Stomach (tissue), 9 donors: ENCODE data around the gene DDX31. TPM values are rescaled to one million over a fixed set of nuclear protein-coding genes. Genes with fewer than 3 reads are reported as not detected.
"Not testable (repeated sequence)": the region's sequence is repeated elsewhere in the genome, so short reads cannot be mapped to it uniquely, and the experiment has no call there.

Experiments used
- DNase-seq, 2 donors: peaks; one replicate each; pipeline versions ENCODE4 v3.0.0 to v3.0.0-alpha.2; 2013 to 2019
- H3K27ac ChIP-seq, 5 donors: fragments of 200-600 bp in 4 of 5; sonication (generic) in 4 of 5; one replicate each; pipeline ENCODE4 v1.5.1; 2013 to 2019; ENCODE audit warnings: mild to moderate bottlenecking in 1 of 5, moderate library complexity in 1 of 5
- H3K27me3 ChIP-seq, 3 donors: fragments of 200-600 bp; sonication (generic); one replicate each; pipeline ENCODE4 v1.5.1; 2017 to 2019; ENCODE audit warnings: mixed run types in 1 of 3
- H3K36me3 ChIP-seq, 4 donors: fragments of 200-600 bp; sonication (generic); 1 replicate in 3 of 4; 2 replicates in 1 of 4; pipeline ENCODE4 v1.5.1; 2016 to 2019
- H3K4me1 ChIP-seq, 4 donors: fragments of 200-600 bp; sonication (generic); one replicate each; pipeline ENCODE4 v1.5.1; 2016 to 2019
- H3K4me3 ChIP-seq, 4 donors: fragments of 200-600 bp; sonication (generic) in 3 of 4; one replicate each; pipeline ENCODE4 v1.5.1; 2016 to 2019; ENCODE audit warnings: mild to moderate bottlenecking in 1 of 4
- H3K9me3 ChIP-seq, 4 donors: fragments of 200-600 bp; sonication (generic); one replicate each; pipeline ENCODE4 v1.5.1; 2016 to 2019
- CTCF ChIP-seq, 7 experiments: fragments of 450-650 bp in 4 of 7; fragments of 200-600 bp in 3 of 7; sonication (generic) in 3 of 7; IDR thresholded peaks; one replicate each; pipeline ENCODE4 v1.5.1; 2016 to 2019; ENCODE audit warnings: antibody characterized with exemption in 7 of 7, control low read depth in 2 of 7, mild to moderate bottlenecking in 1 of 7
- EP300 ChIP-seq: sonication (generic); formaldehyde crosslinking; IDR thresholded peaks from one replicate; pipeline ENCODE4 v1.6.1; 2017; ENCODE audit warnings: antibody characterized with exemption
- POLR2A ChIP-seq, 4 donors: fragments of 450-650 bp; IDR thresholded peaks; one replicate each; pipeline ENCODE4 v1.6.1; 2016; ENCODE audit warnings: antibody characterized with exemption in 4 of 4, control low read depth in 2 of 4, mild to moderate bottlenecking in 1 of 4, moderate library complexity in 1 of 4
- POLR2AphosphoS5 ChIP-seq, 3 donors: sonication (generic); formaldehyde crosslinking; IDR thresholded peaks; one replicate each; pipeline ENCODE4 v1.6.1; 2016; ENCODE audit warnings: antibody characterized with exemption in 3 of 3
- whole genome bisulfite sequencing, 5 donors: extraction: QIAGEN DNeasy Blood & Tissue Kit in 3 of 5; methylation state at CpG; one replicate each; pipeline versions ENCODE4 v1.1.5 to v1.1.7; 2013 to 2018; 5-methylcytosine and 5-hydroxymethylcytosine counted together
- intact Hi-C: fragments of 100-400 bp; cut with DNase I; formaldehyde crosslinking; loops from one replicate; pipeline ENCODE4 v1.15.1; 2023; ENCODE audit warnings: low total_unique reads
- polyA plus RNA-seq, 3 donors: library from polyadenylated mRNA; stranded (reverse); fragments of 200-250 nt; gene quantifications; one replicate each; pipeline ENCODE4 v1.2.3, GENCODE V29; 2013
- total RNA-seq, 5 donors: library from RNA; depleted of rRNA; stranded (reverse); fragments of >200 nt; gene quantifications; one replicate each; pipeline versions ENCODE4 v1.1.0 to v1.2.3, GENCODE V29; 2014 to 2016
- donor health status: healthy with polysubstance abuse.
- donor health status: Bipolar disorder and iron deficiency.
- donor health status: healthy.

The DDX31 gene
- total and polyA plus RNA-seq, 8 donors, result 3.1 to 26.8 (median 5.8) TPM

- whole genome bisulfite sequencing, 5 donors, result 11 to 16% (median 12%) methylated on average over 14 to 16 of the region's 16 CpGs
- H3K9me3 ChIP-seq, result no peaks in the 10 kb centered on the region
- no peaks in the 10 kb centered on the region for H3K36me3 ChIP-seq
- intact Hi-C loops, result no loop called here
- H3K4me1 ChIP-seq, result peaks cover 0 to 4% (median 1%) of the 10 kb centered on the region in 4 donors
- H3K4me3 ChIP-seq, result no peak overlapping the region
- H3K27me3 ChIP-seq, result peaks cover 18 to 82% (median 52%) of the 10 kb centered on the region in 3 donors
- TF ChIP-seq POLR2AphosphoS5 (IDR thresholded peaks at IDR 0.05) (no peak), CTCF (IDR thresholded peaks at IDR 0.05) (peak in 5 of 7 experiments; percentile 41 to 57 (median 51))
- H3K27ac ChIP-seq, result no peak overlapping the region
- peak; percentile 70 to 89 for DNase-seq
These were observed 94.7 kb downstream of the DDX31 start for GRCh38 chr9:132575005-132575609.

- intact Hi-C loops, result no loop called here
- no peak for DNase-seq
- Histone ChIP-seq H3K4me1 (no peaks in the 10 kb centered on the region), H3K36me3 (no peaks in the 10 kb centered on the region), H3K4me3 (no peak overlapping the region), H3K9me3 (no peaks in the 10 kb centered on the region), H3K27ac (no peak overlapping the region), H3K27me3 (peaks cover 6 to 61% (median 32%) of the 10 kb centered on the region in 3 donors)
- 31 to 53% (median 37%) methylated on average over 8 of the region's 8 CpGs for WGBS, 5 donors
- TF ChIP-seq EP300, result no peak
- TF ChIP-seq POLR2A (IDR thresholded peaks at IDR 0.05), result no peak
- no peak for TF ChIP-seq CTCF (IDR thresholded peaks at IDR 0.05)
- TF ChIP-seq POLR2AphosphoS5 (IDR thresholded peaks at IDR 0.05), result no peak
These were observed 96.9 kb downstream of the DDX31 start for GRCh38 chr9:132572921-132573320.

GRCh38 chr9:132571806-132572600 lies 97.8 kb downstream of the DDX31 start:
- H3K4me1 ChIP-seq, result no peaks in the 10 kb centered on the region
- intact Hi-C loops, result no loop called here
- H3K27ac ChIP-seq, result no peak overlapping the region
- TF ChIP-seq EP300, result no peak
- TF ChIP-seq POLR2A (IDR thresholded peaks at IDR 0.05), result no peak
- no peak for TF ChIP-seq POLR2AphosphoS5 (IDR thresholded peaks at IDR 0.05)
- no peak for TF ChIP-seq CTCF (IDR thresholded peaks at IDR 0.05)
- peaks cover 6 to 61% (median 23%) of the 10 kb centered on the region in 3 donors for H3K27me3 ChIP-seq
- no peak overlapping the region for H3K4me3 ChIP-seq
- 74 to 82% (median 78%) methylated on average over 15 of the region's 15 CpGs for WGBS, 5 donors
- H3K36me3 ChIP-seq, result no peaks in the 10 kb centered on the region
- H3K9me3 ChIP-seq, result no peaks in the 10 kb centered on the region
- no peak for DNase-seq

- H3K36me3 ChIP-seq, DNase-seq, H3K27ac ChIP-seq, H3K4me1 ChIP-seq, intact Hi-C loops, H3K9me3 ChIP-seq, H3K4me3 ChIP-seq: not testable (repeated sequence)
- H3K27me3 ChIP-seq, result peaks cover 0 to 44% (median 4%) of the 10 kb centered on the region in 3 donors
- WGBS, 5 donors, result 65 to 93% (median 72%) methylated on average over 2 of the region's 2 CpGs
These were observed 101.0 kb downstream of the DDX31 start for GRCh38 chr9:132568787-132569186.

- WGBS, 5 donors, result 68 to 77% (median 74%) methylated on average over 6 of the region's 6 CpGs
- no peak overlapping the region for H3K27ac ChIP-seq
- intact Hi-C loops, result no loop called here
- no peaks in the 10 kb centered on the region for H3K36me3 ChIP-seq
- TF ChIP-seq CTCF (IDR thresholded peaks at IDR 0.05) (no peak), POLR2A (IDR thresholded peaks at IDR 0.05) (no peak), POLR2AphosphoS5 (IDR thresholded peaks at IDR 0.05) (no peak), EP300 (no peak)
- peaks cover 0 to 57% (median 16%) of the 10 kb centered on the region in 3 donors for H3K27me3 ChIP-seq
- no peak for DNase-seq
- H3K4me1 ChIP-seq, result no peaks in the 10 kb centered on the region
- no peaks in the 10 kb centered on the region for H3K9me3 ChIP-seq
- no peak overlapping the region for H3K4me3 ChIP-seq
These were observed 105.3 kb downstream of the DDX31 start for GRCh38 chr9:132564526-132564925.
